RWPE1 (cell line): ENCODE results near the gene CCR5.

Source experiments
- CTCF ChIA-PET: fragments of 350-600 bp; sonication (Branson Sonifier 250); formaldehyde crosslinking; extraction: SDS; loops from one replicate; lab custom pipeline; 2021; lab: Yijun Ruan, JAX
- POLR2A ChIA-PET: fragments of 400-600 bp; formaldehyde crosslinking; extraction: SDS; loops from one replicate; lab custom pipeline; 2020; ENCODE audit warnings: antibody characterized with exemption; ENCODE audit not compliant: low non-redundant PET; lab: Yijun Ruan, JAX
- DNase-seq: peaks from one replicate; pipeline ENCODE4 v3.0.0; 2012; ENCODE audit warnings: low spot score
- H3K27ac ChIP-seq: fragments of 450-650 bp; 2 replicates; pipeline ENCODE4 v1.5.1; 2017
- TF ChIP-seq, protein P1 (sequence below): fragments of 450-650 bp; conservative IDR thresholded peaks from 2 replicates; pipeline ENCODE4 v1.5.1; 2017; ENCODE audit warnings: low read depth, mild to moderate bottlenecking

Gene CCR5

DNA sequence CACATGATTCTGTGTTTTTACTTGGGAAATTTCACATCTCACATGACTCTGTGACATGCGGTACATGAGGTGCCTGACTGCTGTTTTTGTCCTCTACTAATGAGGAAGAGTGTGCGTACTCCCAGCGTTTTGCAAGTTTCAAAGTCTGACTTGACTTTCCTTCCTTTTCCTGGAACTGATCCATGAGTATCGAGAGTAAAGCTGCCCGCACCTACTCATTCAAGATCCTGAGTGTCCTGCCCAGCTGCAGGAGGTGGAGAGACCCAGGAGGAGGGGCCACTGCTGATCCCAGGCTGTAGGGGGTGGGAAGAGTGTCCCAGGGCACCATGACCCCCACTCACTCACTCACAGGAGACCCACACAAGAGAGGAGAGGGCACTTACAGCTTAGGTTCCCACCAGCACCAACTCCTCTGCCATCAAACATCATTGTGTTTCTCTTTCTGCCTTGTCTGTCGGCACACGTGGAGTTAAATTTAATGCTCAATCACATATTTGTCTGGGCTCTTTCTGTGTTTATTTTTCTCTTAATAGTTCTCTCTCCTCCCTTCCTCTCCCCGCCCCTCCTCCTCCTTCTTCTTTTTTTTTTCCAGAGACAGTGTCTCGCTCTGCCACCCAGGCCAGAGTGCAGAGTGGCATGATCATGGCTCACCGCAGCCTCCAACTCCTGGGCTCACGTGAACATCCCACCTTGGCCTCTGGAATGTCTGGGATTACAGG lies 34.7 kb downstream of the CCR5 start:
- CTCF ChIA-PET = interaction anchor here (0.6 kb wide), 1 partner anchor 204 kb away, joined by 4 read pairs; no protein-coding TSS in a partner anchor
- POLR2A ChIA-PET = no interaction called here

DNA sequence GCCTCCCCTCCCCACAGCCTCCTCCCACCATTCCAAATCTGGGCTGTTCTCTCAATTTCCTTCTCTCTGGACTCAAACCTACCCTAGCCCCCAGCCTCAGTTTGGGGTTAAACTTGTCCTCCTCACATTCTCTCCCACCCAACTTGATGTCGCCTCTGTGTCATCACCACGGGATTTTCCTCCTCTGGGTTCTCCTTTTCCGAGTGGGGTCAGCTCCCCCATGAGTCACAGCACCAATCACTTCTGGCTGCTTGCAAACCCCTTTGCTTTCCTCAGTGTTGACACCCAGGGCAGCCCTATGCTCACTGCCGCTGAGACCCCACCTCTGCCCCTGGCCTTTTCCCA lies 35.7 kb downstream of the CCR5 start:
- no peak overlapping the region for H3K27ac ChIP-seq
- DNase-seq = no peak
- ChIA-PET CTCF (no interaction called here), POLR2A (no interaction called here)
- TF ChIP-seq, protein P1, sequence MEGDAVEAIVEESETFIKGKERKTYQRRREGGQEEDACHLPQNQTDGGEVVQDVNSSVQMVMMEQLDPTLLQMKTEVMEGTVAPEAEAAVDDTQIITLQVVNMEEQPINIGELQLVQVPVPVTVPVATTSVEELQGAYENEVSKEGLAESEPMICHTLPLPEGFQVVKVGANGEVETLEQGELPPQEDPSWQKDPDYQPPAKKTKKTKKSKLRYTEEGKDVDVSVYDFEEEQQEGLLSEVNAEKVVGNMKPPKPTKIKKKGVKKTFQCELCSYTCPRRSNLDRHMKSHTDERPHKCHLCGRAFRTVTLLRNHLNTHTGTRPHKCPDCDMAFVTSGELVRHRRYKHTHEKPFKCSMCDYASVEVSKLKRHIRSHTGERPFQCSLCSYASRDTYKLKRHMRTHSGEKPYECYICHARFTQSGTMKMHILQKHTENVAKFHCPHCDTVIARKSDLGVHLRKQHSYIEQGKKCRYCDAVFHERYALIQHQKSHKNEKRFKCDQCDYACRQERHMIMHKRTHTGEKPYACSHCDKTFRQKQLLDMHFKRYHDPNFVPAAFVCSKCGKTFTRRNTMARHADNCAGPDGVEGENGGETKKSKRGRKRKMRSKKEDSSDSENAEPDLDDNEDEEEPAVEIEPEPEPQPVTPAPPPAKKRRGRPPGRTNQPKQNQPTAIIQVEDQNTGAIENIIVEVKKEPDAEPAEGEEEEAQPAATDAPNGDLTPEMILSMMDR = no peak

More for the DNA sequence above, 34.7 kb downstream of the CCR5 start:
- TF ChIP-seq, protein P1 = no peak
- no peak for DNase-seq
- no peak overlapping the region for H3K27ac ChIP-seq

DNA sequence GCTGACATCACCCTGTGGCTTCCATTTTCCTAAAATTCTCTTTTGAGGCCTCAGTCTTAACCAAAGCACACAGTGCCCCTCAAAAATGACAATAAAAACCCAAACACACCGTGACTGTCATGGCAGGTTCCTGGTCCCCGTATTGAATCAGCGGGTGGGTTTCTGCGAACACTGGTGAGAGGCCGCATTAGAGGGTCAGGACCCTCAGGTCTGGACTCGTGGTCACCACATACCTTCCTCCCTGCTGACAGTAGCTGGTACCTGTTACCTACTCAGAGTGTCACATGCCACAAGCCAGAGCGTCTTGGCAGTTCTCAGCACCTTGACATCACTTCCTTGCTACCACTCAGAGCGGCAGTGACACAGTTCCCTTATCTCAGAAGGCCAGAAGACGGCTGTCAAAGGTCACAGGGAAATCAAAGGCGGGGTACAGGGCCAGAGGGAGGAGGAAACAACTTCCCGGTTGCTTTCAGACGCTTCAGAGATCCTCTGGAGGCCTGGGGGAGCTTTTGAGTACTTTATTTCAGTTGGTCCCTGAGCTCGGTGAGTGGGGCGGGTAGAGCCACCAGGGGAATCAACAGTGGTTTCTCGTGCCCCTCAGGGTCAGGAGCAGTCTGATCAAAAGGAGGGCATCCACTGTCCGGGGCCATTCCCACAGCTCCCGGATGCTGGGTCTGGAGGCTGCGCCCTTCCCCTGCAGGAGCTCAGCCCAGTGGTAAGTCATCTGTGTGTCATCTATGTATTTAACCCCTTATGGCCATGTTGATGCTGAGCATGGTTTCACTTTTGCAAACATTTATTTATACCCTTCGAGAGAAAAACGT lies 36.3 kb downstream of the CCR5 start, which contains the start of the genes CCR5AS and CCRL2:
TSS of gene CCR5AS (minus strand) at position 279 of the 824 bp plus-strand sequence.
TSS of gene CCRL2 (plus strand) at position 472 of the 824 bp plus-strand sequence. CDS start 821 bp downstream, outside the sequence.
- DNase-seq = peak; percentile 34
- H3K27ac ChIP-seq = no peak within 1 kb of the TSS
- POLR2A ChIA-PET = no interaction called here
- CTCF ChIA-PET = no interaction called here
- TF ChIP-seq, protein P1 = no peak

DNA sequence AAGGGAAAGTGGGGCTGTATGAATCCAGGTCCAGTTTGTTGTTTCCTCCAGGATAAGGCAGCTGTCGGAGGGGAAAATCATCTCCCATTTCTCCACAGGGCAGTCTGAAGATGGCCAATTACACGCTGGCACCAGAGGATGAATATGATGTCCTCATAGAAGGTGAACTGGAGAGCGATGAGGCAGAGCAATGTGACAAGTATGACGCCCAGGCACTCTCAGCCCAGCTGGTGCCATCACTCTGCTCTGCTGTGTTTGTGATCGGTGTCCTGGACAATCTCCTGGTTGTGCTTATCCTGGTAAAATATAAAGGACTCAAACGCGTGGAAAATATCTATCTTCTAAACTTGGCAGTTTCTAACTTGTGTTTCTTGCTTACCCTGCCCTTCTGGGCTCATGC lies 37.2 kb downstream of the CCR5 start:
- H3K27ac ChIP-seq = no peak overlapping the region
- CTCF ChIA-PET = no interaction called here
- no peak for DNase-seq
- POLR2A ChIA-PET = no interaction called here
- TF ChIP-seq, protein P1 = no peak

DNA sequence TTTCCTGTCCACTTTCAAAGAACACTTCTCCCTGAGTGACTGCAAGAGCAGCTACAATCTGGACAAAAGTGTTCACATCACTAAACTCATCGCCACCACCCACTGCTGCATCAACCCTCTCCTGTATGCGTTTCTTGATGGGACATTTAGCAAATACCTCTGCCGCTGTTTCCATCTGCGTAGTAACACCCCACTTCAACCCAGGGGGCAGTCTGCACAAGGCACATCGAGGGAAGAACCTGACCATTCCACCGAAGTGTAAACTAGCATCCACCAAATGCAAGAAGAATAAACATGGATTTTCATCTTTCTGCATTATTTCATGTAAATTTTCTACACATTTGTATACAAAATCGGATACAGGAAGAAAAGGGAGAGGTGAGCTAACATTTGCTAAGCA lies 38.1 kb downstream of the CCR5 start:
- DNase-seq = no peak
- no peak overlapping the region for H3K27ac ChIP-seq
- CTCF ChIA-PET = no interaction called here
- TF ChIP-seq, protein P1 = no peak
- POLR2A ChIA-PET = no interaction called here

DNA sequence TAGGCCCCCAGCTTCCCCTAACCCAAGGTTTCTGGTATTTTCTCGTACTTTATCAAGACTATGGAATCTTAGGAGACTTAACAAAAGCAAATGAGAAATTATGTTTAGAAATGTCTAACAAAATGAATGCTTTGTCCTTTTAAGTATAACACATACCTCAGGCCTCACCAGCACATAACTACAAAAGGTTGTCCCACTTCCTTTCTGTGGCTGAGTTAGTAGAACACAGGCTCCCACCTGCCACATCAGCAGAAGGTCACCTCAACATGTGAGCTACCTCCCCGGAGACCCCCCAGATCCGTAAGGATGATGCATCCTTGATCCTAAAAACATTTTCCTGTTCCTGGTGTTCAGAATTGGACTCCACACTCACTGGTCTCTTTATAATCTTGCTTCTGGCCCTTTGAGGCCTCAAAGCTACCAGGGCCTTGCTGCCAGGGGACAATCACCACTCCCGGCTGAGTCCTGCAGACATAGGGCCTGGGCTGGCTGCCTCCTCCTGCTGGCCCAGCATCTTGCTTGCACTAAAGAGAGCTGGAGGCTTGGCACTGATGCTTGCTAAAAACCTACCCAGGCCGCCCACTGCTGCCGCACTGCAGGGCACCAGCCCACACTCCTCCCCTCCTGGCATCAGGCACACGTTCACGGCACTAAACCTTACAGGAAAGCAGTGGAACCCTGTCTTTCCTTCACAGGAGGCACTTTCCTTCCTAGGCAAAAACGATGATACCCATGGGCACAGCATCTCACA lies 39.2 kb downstream of the CCR5 start:
- H3K27ac ChIP-seq = no peak overlapping the region
- TF ChIP-seq, protein P1 = no peak
- DNase-seq = no peak
- POLR2A ChIA-PET = no interaction called here
- CTCF ChIA-PET = no interaction called here
